Common myeloid progenitor, CD34-positive (primary cell): ENCODE data around the gene NIPSNAP2.
A peak's percentile ranks its signal among the peaks of the same experiment; 100 is the strongest.
"Not testable (repeated sequence)": the region's sequence is repeated elsewhere in the genome, so short reads cannot be mapped to it uniquely, and the experiment has no call there.

Source experiments
- CTCF ChIA-PET: fragments of 350-600 bp; sonication (Branson Sonifier 250); formaldehyde crosslinking; loops from one replicate; lab custom pipeline; 2021; ENCODE audit warnings: antibody characterized with exemption; lab: Charles Lee
- POLR2A ChIA-PET: fragments of 350-600 bp; sonication (Branson Sonifier 250); formaldehyde crosslinking; loops from one replicate; lab custom pipeline; 2021; ENCODE audit warnings: antibody characterized with exemption; lab: Charles Lee
- DNase-seq, 3 donors: peaks; one replicate each; pipeline versions ENCODE4 v3.0.0 to v3.0.0-alpha.2; 2013
- H3K27ac ChIP-seq, 2 experiments: 1 replicate in 1 of 2; 2 replicates in 1 of 2; pipeline ENCODE4 v1.7.0; 2013; ENCODE audit warnings: inconsistent platforms in 2 of 2, low read length in 2 of 2, mild to moderate bottlenecking in 2 of 2, low read depth in 1 of 2, moderate library complexity in 1 of 2; ENCODE audit not compliant: severe bottlenecking in 2 of 2, insufficient read depth in 1 of 2, poor library complexity in 1 of 2
- H3K27me3 ChIP-seq, 5 experiments: replicated peaks in 2 of 5; 1 replicate in 3 of 5; 2 replicates in 2 of 5; pipeline versions ENCODE4 v1.6.1 to v1.7.0; 2013; ENCODE audit warnings: low read length in 4 of 5, mild to moderate bottlenecking in 2 of 5, moderate library complexity in 2 of 5, inconsistent platforms in 1 of 5; ENCODE audit not compliant: insufficient read depth in 5 of 5, control insufficient read depth in 4 of 5
- H3K36me3 ChIP-seq, 4 experiments: 1 replicate in 2 of 4; 2 replicates in 2 of 4; pipeline versions ENCODE4 v1.6.1 to v1.7.0; 2013; ENCODE audit warnings: low read length in 3 of 4, control low read depth in 1 of 4, mild to moderate bottlenecking in 1 of 4; ENCODE audit not compliant: control insufficient read depth in 4 of 4, insufficient read depth in 4 of 4
- H3K4me1 ChIP-seq, 4 experiments: 1 replicate in 3 of 4; 2 replicates in 1 of 4; pipeline versions ENCODE4 v1.6.1 to v1.7.1; 2013; ENCODE audit warnings: low read length in 3 of 4, mild to moderate bottlenecking in 3 of 4, control low read depth in 1 of 4, inconsistent platforms in 1 of 4, moderate library complexity in 1 of 4; ENCODE audit not compliant: control insufficient read depth in 4 of 4, insufficient read depth in 4 of 4; ENCODE audit errors: control extremely low read depth in 1 of 4
- H3K4me3 ChIP-seq, 7 experiments: 1 replicate in 4 of 7; 2 replicates in 3 of 7; pipeline versions ENCODE4 v1.5.1 to v1.7.0; 2013; ENCODE audit warnings: mild to moderate bottlenecking in 7 of 7, low read length in 6 of 7, moderate library complexity in 6 of 7, inconsistent platforms in 2 of 7, low read depth in 2 of 7, control low read depth in 1 of 7; ENCODE audit not compliant: insufficient read depth in 4 of 7, control insufficient read depth in 1 of 7; ENCODE audit errors: extremely low read depth in 1 of 7
- H3K9me3 ChIP-seq, 5 experiments: 1 replicate in 4 of 5; 2 replicates in 1 of 5; pipeline versions ENCODE4 v1.6.1 to v1.7.1; 2013; ENCODE audit warnings: low read length in 4 of 5, mild to moderate bottlenecking in 2 of 5, inconsistent platforms in 1 of 5, low read depth in 1 of 5, moderate library complexity in 1 of 5; ENCODE audit not compliant: control insufficient read depth in 4 of 5, insufficient read depth in 2 of 5; ENCODE audit errors: control extremely low read depth in 1 of 5
- WGBS: methylation state at CpG from one replicate; pipeline ENCODE4 v1.1.5; 2013; ENCODE audit not compliant: insufficient coverage; 5-methylcytosine and 5-hydroxymethylcytosine counted together

NIPSNAP2 gene

GRCh38 chr7:56028942-56029630 is 64.7 kb downstream of the NIPSNAP2 start:
- Histone ChIP-seq H3K27ac (no peak overlapping the region), H3K27me3 (no peaks in the 10 kb centered on the region), H3K4me3 (no peak overlapping the region), H3K36me3 (peaks cover 2 to 19% (median 10%) of the 10 kb centered on the region in 4 experiments), H3K4me1 (peaks cover 0 to 8% (median 6%) of the 10 kb centered on the region in 4 experiments), H3K9me3 (no peaks in the 10 kb centered on the region)
- CTCF ChIA-PET, result interaction anchor here (0.6 to 0.9 kb wide), 2 partner anchors 12 to 28 kb away, joined by 3 to 4 read pairs; no protein-coding TSS in a partner anchor
- DNase-seq, result no peak
- 96% methylated on average over 5 of the region's 9 CpGs for WGBS
- POLR2A ChIA-PET, result no interaction called here

GRCh38 chr7:56030340-56030739 is 66.0 kb downstream of the NIPSNAP2 start:
- ChIA-PET CTCF (interaction anchor here (0.8 to 1.0 kb wide), 2 partner anchors 8 to 41 kb away, joined by 3 to 4 read pairs; no protein-coding TSS in a partner anchor), POLR2A (no interaction called here)
- H3K27ac ChIP-seq, result no peak overlapping the region
- no peaks in the 10 kb centered on the region for H3K27me3 ChIP-seq
- WGBS, result 93% methylated on average over 5 of the region's 8 CpGs
- peaks cover 0 to 13% (median 9%) of the 10 kb centered on the region in 4 experiments for H3K4me1 ChIP-seq
- peaks cover 2 to 19% (median 9%) of the 10 kb centered on the region in 4 experiments for H3K36me3 ChIP-seq
- H3K9me3 ChIP-seq, result no peaks in the 10 kb centered on the region
- no peak overlapping the region for H3K4me3 ChIP-seq
- DNase-seq, result no peak

GRCh38 chr7:56031556-56031955 is 67.2 kb downstream of the NIPSNAP2 start:
- H3K27ac ChIP-seq, H3K4me3 ChIP-seq, H3K9me3 ChIP-seq, DNase-seq, POLR2A ChIA-PET, H3K27me3 ChIP-seq: not testable (repeated sequence)
- WGBS, result 86% methylated on average over 4 of the region's 8 CpGs
- Histone ChIP-seq H3K4me1 (peaks cover 0 to 13% (median 9%) of the 10 kb centered on the region in 4 experiments), H3K36me3 (peaks cover 2 to 19% (median 8%) of the 10 kb centered on the region in 4 experiments)
- CTCF ChIA-PET, result interaction anchor here (0.8 kb wide), 1 partner anchor 9 kb away, joined by 3 read pairs; no protein-coding TSS in a partner anchor

GRCh38 chr7:56032578-56032977 is 68.2 kb downstream of the NIPSNAP2 start:
- POLR2A ChIA-PET, DNase-seq: not testable (repeated sequence)
- CTCF ChIA-PET, result interaction anchor here (2.1 to 2.4 kb wide), 3 partner anchors 18 to 41 kb away, joined by 7 to 13 read pairs (median 9); partner anchors contain the start of genes CCT6A and PSPH

DNA sequence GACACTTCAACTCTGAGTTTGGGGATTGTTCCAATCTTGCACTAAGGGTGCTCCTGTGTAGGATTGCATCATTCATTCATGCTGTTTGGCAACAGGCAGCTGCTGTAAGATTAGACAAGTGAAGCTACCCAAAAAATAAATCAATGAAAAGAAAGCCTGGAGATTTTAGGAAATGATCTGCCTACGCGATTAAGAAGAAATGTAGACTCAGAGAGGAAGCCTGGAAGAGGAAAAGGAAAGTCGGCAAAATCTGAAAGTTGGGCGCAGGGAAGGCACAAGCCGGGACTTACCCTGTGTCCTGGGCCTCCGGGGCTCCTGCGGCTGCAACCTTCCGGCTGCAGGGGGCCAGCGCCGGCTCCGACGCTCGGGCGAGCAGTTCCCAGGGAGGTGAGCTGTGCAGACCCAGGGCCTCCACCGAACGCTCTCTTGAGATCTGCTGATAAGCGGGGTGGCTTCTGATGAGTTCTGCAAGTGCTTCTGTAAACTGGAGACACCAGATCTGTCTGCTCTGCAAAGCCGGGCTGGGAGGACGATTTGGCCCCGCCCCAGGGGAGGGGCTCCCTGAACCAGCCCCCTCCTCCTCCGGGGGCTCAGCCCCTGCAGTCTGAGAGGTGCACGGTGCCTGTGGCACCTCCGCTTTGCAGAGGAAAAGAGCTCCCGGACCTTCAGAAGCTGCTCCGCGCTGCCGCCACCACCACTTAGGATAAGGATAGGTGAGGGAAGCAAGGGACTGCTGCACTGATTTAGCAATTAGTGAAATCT is 69.5 kb downstream of the NIPSNAP2 start:
- POLR2A ChIA-PET, result interaction anchor here (0.5 to 1.2 kb wide), 2 partner anchors 17 to 32 kb away, joined by 3 read pairs; partner anchors contain the start of genes CCT6A and PSPH
- CTCF ChIA-PET, result interaction anchor here (0.7 to 2.4 kb wide), 8 partner anchors 8 to 39 kb away, joined by 3 to 13 read pairs (median 4); partner anchors contain the start of genes CCT6A and PSPH
- H3K27ac ChIP-seq, result no peak overlapping the region
- no peaks in the 10 kb centered on the region for H3K27me3 ChIP-seq
- DNase-seq, result peak; percentile 77 to 90 (median 84)
- peaks cover 0 to 17% (median 4%) of the 10 kb centered on the region in 4 experiments for H3K36me3 ChIP-seq
- peaks cover 0 to 13% (median 9%) of the 10 kb centered on the region in 4 experiments for H3K4me1 ChIP-seq
- H3K9me3 ChIP-seq, result no peaks in the 10 kb centered on the region
- H3K4me3 ChIP-seq, result peak overlapping the region; percentile 49 to 89 (median 74)
- WGBS, result 2% methylated on average over 25 of the region's 27 CpGs

More at GRCh38 chr7:56032578-56032977, 68.2 kb downstream of the NIPSNAP2 start:
- Histone ChIP-seq H3K36me3 (peaks cover 0 to 17% (median 5%) of the 10 kb centered on the region in 4 experiments), H3K4me1 (peaks cover 0 to 13% (median 9%) of the 10 kb centered on the region in 4 experiments)
- H3K4me3 ChIP-seq, H3K27me3 ChIP-seq, H3K27ac ChIP-seq, H3K9me3 ChIP-seq: not testable (repeated sequence)
- 100% methylated on average over 5 of the region's 7 CpGs for WGBS

DNA sequence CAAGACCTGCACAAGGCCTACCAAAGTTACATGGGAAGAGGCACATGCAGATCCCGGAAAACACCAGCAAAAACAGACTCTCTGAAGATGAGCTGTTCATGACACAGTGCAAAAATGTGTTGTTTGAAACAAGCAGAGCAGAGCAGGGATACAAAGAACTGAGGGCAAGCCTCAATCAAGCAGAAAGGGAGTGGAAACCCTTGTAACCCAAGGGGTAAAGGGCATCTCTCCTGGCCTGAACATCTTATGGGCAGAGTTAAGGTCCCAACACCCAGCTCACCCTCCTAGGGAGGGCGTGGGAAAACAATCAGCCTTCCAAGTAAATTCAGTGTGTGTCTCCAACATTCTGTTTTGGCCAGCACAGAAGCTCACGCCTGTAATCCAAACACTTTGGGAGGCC is 76.3 kb downstream of the NIPSNAP2 start:
- Histone ChIP-seq H3K9me3 (no peaks in the 10 kb centered on the region), H3K27ac (no peak overlapping the region), H3K4me1 (no peaks in the 10 kb centered on the region), H3K4me3 (no peak overlapping the region), H3K36me3 (peaks cover 0 to 12% (median 7%) of the 10 kb centered on the region in 4 experiments), H3K27me3 (no peaks in the 10 kb centered on the region)
- no peak for DNase-seq
- 89% methylated on average over 3 of the region's 3 CpGs for WGBS
- ChIA-PET POLR2A (no interaction called here), CTCF (interaction anchor here (0.8 kb wide), 1 partner anchor 12 kb away, joined by 4 read pairs; no protein-coding TSS in a partner anchor)
